ENCODE measurements around the gene FBXO22.

FBXO22 gene

DNA sequence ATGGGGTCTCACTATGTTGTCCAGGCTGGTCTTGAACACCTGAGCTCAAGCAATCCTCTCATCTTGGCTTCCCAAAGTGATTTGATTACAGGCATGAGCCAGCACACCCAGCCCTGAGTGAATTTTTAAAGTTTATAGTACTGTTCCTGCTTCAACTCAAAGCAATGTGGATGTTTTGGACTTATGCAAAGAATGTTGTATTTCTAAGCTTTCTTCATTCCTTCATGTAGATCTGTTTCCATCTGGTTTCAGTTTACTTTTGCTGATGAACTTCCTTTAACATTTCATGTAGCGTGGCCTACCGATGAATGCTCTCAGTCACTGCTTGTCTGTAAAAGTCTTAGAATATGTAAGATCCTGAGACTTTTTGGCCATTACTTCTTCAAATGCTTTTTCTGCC lies 85.4 kb downstream of the FBXO22 start:
- Histone ChIP-seq H3K9me3 (ENCODE audit: insufficient read depth, low read length) (no peaks in the 10 kb centered on the region), H3K4me2 (ENCODE audit: low read depth, low read length, poor library complexity, severe bottlenecking) (no peak overlapping the region), H2AFZ (ENCODE audit: low read depth, low read length, severe bottlenecking) (no peak overlapping the region), H3K27ac (ENCODE audit: low read depth, low read length) (no peak overlapping the region), H3K36me3 (ENCODE audit: low read length) (no peaks in the 10 kb centered on the region), H3K4me3 (ENCODE audit: insufficient read depth, low read length, poor library complexity, severe bottlenecking) (no peak overlapping the region), H3K27me3 (ENCODE audit: low read length) (no peaks in the 10 kb centered on the region), H3K79me2 (ENCODE audit: insufficient read depth, low read length) (no peaks in the 10 kb centered on the region), H3F3A (ENCODE audit: insufficient read depth) (no peaks in the 10 kb centered on the region), H4K20me1 (ENCODE audit: low read depth, low read length) (no peaks in the 10 kb centered on the region), H3K9me2 (replicated peaks; ENCODE audit: insufficient read depth, low read length) (no peaks in the 10 kb centered on the region), H3K9ac (ENCODE audit: low read length) (no peak overlapping the region)
- TF ChIP-seq EZH2phosphoT487 (conservative IDR thresholded peaks at IDR 0.05; ENCODE audit: low read length): no peak
- TF ChIP-seq, protein P1, sequence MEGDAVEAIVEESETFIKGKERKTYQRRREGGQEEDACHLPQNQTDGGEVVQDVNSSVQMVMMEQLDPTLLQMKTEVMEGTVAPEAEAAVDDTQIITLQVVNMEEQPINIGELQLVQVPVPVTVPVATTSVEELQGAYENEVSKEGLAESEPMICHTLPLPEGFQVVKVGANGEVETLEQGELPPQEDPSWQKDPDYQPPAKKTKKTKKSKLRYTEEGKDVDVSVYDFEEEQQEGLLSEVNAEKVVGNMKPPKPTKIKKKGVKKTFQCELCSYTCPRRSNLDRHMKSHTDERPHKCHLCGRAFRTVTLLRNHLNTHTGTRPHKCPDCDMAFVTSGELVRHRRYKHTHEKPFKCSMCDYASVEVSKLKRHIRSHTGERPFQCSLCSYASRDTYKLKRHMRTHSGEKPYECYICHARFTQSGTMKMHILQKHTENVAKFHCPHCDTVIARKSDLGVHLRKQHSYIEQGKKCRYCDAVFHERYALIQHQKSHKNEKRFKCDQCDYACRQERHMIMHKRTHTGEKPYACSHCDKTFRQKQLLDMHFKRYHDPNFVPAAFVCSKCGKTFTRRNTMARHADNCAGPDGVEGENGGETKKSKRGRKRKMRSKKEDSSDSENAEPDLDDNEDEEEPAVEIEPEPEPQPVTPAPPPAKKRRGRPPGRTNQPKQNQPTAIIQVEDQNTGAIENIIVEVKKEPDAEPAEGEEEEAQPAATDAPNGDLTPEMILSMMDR (IDR thresholded peaks at IDR 0.05; ENCODE audit: insufficient read depth, low read length, poor library complexity, severe bottlenecking): no peak

DNA sequence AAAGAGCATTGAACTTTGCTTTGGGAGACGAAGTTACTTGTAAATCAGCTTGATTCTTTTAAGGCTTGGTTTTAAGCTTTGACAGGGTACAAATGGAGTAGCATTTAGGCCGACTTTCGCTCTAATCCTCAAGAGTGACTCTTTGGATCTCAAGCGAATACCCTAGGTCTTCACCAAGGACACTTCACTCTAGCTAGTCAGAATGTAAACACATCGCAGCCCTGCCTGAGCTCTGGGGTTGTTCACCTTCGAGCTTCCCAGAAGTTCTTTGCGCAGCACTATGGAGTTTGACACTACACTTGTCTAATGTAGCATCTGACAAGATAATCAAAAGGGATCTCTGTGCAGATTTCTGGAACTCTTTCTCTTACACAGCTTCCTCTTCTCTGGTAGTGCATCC lies 86.2 kb downstream of the FBXO22 start:
- TF ChIP-seq, protein P1 (IDR thresholded peaks at IDR 0.05; ENCODE audit: insufficient read depth, low read length, poor library complexity, severe bottlenecking): no peak
- TF ChIP-seq EZH2phosphoT487 (conservative IDR thresholded peaks at IDR 0.05; ENCODE audit: low read length): no peak
- Histone ChIP-seq H3K27ac (ENCODE audit: low read depth, low read length) (no peak overlapping the region), H3K9me3 (ENCODE audit: insufficient read depth, low read length) (no peaks in the 10 kb centered on the region), H3F3A (ENCODE audit: insufficient read depth) (no peaks in the 10 kb centered on the region), H4K20me1 (ENCODE audit: low read depth, low read length) (no peaks in the 10 kb centered on the region), H3K79me2 (ENCODE audit: insufficient read depth, low read length) (no peaks in the 10 kb centered on the region), H3K9ac (ENCODE audit: low read length) (no peak overlapping the region), H2AFZ (ENCODE audit: low read depth, low read length, severe bottlenecking) (no peak overlapping the region), H3K36me3 (ENCODE audit: low read length) (no peaks in the 10 kb centered on the region), H3K9me2 (replicated peaks; ENCODE audit: insufficient read depth, low read length) (no peaks in the 10 kb centered on the region), H3K27me3 (ENCODE audit: low read length) (no peaks in the 10 kb centered on the region), H3K4me3 (ENCODE audit: insufficient read depth, low read length, poor library complexity, severe bottlenecking) (no peak overlapping the region), H3K4me2 (ENCODE audit: low read depth, low read length, poor library complexity, severe bottlenecking) (no peak overlapping the region)
